Endothelial cell of umbilical vein (primary cell): ENCODE data around the gene TTYH3.

Experiments
- CTCF ChIP-seq, 2 donors: IDR thresholded peaks; 1 replicate in 1 of 2; 2 replicates in 1 of 2; pipeline ENCODE4 v1.5.1; 2011; ENCODE audit warnings: low read length in 2 of 2, mild to moderate bottlenecking in 2 of 2, moderate library complexity in 2 of 2, control low read depth in 1 of 2, inconsistent platforms in 1 of 2, low read depth in 1 of 2; ENCODE audit not compliant: insufficient read depth in 1 of 2; ENCODE audit errors: extremely low read depth in 1 of 2
- EZH2 ChIP-seq: IDR thresholded peaks from 2 replicates; pipeline ENCODE4 v1.6.1; 2012; ENCODE audit warnings: borderline replicate concordance, low read depth, mild to moderate bottlenecking, moderate library complexity, low read length, inconsistent platforms; ENCODE audit not compliant: severe bottlenecking
- JUN ChIP-seq: IDR thresholded peaks from 2 replicates; pipeline ENCODE4 v1.6.1; 2011; ENCODE audit warnings: borderline replicate concordance, low read depth; ENCODE audit not compliant: insufficient read length, insufficient read depth
- POLR2A ChIP-seq: IDR thresholded peaks from 2 replicates; pipeline ENCODE4 v1.6.1; 2012; ENCODE audit warnings: low read depth, mild to moderate bottlenecking, control low read depth, low read length
- TF ChIP-seq, protein P1 (sequence below): IDR thresholded peaks from 2 replicates; pipeline ENCODE4 v1.6.1; 2011; ENCODE audit not compliant: insufficient read depth, insufficient read length

DNA sequence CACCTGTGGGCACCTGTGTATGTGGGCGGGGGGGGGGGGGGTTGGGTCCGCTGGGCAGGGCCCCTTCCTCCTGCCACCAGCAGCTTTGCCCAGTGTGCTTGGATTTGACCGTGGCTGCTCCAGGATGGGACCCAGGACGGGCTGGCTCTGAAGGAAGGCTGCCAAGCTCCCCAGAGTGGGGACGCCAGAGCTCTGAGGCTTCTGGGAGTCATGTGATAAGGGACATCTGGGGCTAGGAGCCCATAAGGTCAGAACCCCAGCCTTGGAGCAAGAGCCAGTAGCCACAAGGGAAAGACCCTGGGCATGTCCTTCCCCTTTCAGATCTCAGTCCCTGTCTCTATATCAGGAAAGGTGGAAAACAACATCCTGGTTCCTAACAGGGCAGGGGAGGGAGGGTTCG is 34.4 kb downstream of the TTYH3 start:
- TF ChIP-seq EZH2 (no peak), CTCF (IDR thresholded peaks at IDR 0.05; ENCODE audit: extremely low read depth in 1 of 2, insufficient read depth in 1 of 2, low read depth in 1 of 2, low read length in 2 of 2) (no peak), POLR2A (no peak), JUN (no peak)
- TF ChIP-seq, protein P1, sequence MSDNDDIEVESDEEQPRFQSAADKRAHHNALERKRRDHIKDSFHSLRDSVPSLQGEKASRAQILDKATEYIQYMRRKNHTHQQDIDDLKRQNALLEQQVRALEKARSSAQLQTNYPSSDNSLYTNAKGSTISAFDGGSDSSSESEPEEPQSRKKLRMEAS, result no peak
